ENCODE data around the gene CD83. TPM values are rescaled to one million over a fixed set of nuclear protein-coding genes. Genes with fewer than 3 reads are reported as not detected.
"Not testable (repeated sequence)": the region's sequence is repeated elsewhere in the genome, so short reads cannot be mapped to it uniquely, and the experiment has no call there.

Gene CD83, protein sequence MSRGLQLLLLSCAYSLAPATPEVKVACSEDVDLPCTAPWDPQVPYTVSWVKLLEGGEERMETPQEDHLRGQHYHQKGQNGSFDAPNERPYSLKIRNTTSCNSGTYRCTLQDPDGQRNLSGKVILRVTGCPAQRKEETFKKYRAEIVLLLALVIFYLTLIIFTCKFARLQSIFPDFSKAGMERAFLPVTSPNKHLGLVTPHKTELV
- total RNA-seq = 13.8 and 14.3 TPM in 2 replicates

DNA sequence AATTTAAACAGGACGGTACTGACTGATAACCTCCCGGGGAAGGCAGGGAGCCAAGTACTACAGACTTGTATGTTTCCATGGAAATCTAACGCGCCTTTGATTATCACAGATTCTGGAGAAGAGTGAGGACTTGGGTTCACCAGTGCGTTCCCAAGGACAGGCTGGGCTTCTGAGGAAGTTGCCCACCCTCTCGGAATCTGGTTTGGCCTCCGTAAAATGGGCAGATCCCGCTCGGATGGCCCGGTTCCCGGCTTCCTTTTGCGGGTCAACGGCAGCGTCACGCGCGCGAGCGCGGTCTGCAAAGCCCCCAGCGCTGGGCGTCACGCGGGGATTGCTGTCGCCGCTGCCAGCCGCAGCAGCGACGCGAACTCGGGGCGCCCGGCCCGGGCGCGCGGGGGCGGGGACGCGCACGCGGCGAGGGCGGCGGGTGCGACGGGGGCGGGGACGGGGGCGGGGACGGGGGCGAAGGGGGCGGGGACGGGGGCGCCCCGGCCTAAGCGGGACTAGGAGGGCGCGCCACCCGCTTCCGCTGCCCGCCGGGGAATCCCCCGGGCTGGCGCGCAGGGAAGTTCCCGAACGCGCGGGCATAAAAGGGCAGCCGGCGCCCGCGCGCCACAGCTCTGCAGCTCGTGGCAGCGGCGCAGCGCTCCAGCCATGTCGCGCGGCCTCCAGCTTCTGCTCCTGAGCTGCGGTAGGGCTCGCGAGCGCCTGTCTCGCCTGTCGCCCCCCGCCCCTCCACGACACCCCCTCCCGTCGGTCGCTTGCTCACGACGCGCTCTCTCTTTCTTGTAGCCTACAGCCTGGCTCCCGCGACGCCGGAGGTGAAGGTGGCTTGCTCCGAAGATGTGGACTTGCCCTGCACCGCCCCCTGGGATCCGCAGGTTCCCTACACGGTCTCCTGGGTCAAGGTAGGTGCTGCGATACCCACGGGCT, at the start of gene CD83:
Gene CD83 (plus strand): TSS at position 615 of the 933 bp plus-strand sequence. CDS start 40 bp downstream, at position 655.
- intact Hi-C loops (cut with micrococcal nuclease) = loop anchor here (1.0 to 10.0 kb wide), 5 partner anchors 9 to 1130 kb away; partner anchors contain the start of genes JARID2, MCUR1 and RANBP9

DNA sequence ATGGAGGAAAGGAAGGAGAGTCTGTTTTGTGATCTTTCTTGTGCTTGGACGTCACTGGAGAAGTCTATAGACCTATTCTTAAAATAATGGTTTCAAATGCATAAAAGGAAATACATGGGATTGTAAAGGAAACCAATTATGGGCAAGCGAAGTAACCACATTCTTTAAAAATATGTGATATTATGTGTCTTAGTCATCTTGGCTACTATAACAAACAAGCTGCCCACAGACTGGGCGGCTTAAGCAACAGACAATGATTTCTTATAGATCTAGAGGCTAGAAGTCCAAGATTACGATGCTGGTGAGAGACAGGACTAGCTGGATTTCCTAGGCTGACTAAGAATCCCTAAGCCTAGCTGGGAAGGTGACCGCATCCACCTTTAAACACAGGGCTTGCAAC, 49.4 kb upstream of the CD83 start:
- intact Hi-C loops (cut with micrococcal nuclease) = loop anchor here (5.0 to 10.0 kb wide), 4 partner anchors 193 to 733 kb away; partner anchors contain the start of genes MCUR1 and SIRT5

- intact Hi-C loops (cut with micrococcal nuclease) = loop anchor here (5.0 to 10.0 kb wide), 4 partner anchors 194 to 734 kb away; partner anchors contain the start of genes MCUR1 and SIRT5
Measured at GRCh38 chr6:14068623-14069022, 48.9 kb upstream of the CD83 start.

DNA sequence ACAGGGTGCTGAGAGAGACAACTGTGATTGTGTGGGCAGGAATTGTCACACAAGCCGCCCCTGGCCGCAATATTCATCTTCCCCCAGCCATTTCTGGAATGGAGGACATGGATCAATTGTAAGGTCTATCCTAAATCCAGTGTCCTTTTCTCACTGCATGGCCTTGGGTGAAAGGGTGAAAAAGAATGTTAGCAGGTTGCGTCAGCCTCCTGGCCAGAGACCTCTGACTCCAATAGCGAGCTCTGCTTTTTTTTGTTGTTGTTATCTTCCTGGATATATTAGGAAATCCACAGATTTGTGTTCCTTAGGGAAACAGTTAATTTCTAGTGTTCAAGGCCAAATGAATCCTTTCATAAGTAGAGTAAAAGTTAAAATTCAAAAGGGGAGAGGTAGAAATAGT, 47.1 kb upstream of the CD83 start:
- intact Hi-C loops (cut with micrococcal nuclease) = no loop called here

- intact Hi-C loops (cut with micrococcal nuclease) = no loop called here
Measured at GRCh38 chr6:14072084-14072483, 45.5 kb upstream of the CD83 start.

DNA sequence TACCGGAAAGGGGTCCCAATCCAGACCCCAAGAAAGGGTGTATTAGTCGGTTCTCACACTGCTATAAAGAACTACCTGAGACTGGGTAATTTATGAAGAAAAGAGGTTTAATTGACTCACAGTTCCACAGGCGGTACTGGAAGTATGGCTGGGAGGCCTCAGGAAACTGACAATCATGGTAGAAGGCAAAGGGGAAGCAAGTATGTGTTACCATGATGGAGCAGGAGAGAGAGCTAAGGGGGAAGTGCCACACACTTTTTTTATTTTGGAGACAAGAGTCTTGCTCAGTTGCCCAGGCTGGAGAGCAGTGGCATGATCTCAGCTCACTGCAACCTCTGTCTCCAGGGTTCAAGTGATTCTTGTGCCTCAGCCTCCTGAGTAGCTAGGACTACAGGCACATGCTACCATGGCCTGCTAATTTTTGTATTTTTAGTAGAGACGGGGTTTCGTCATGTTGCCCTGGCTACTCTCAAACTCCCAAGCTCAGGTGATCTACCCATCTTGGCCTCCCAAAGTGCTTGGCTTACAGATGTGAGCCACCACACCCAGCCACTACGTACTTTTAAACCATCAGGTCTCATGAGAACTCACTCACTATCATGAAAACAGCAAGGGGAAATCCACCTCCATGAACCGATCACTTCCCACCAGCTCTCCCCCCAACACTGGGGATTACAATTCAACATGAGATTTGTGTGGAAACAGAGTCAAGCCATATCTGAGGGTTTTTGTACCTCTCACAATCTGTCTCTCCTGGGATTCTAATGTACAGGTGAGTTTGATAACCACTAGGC, 43.8 kb upstream of the CD83 start:
- intact Hi-C loops (cut with micrococcal nuclease) = not testable (repeated sequence)

DNA sequence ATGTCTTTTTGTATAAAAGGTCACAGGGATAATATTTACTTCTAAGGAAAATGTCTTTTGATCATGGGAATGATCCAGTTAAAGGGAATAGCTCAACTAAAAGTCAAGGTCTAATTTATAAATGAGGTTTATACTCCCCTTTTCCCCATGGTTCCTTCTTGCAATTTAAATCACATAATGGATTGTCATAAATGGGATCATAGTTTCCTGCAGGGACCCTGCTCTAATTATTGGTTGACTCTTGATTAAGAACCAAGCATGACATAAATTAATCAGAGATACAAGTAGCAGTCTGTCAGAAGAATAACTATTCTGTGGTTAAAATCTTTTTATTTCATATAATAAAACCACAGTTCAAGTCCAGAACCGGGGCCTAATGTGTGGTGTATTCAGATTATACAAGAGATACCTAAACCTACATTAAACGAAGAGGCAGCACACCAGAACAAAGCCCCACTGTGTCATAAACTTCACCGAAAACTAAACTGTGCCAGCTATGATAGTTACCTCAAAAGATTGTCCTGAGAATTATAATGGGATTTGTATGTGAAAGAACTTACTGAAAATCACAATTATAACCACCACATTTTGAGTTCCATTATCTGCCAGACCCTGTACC, 43.0 kb upstream of the CD83 start:
- intact Hi-C loops (cut with micrococcal nuclease) = loop anchor here (1.0 kb wide), 2 partner anchors 7 to 43 kb away; partner anchors contain the start of gene CD83

GRCh38 chr6:14075095-14075503, 42.5 kb upstream of the CD83 start:
- intact Hi-C loops (cut with micrococcal nuclease) = loop anchor here (1.0 kb wide), 2 partner anchors 8 to 42 kb away; partner anchors contain the start of gene CD83

GRCh38 chr6:14077193-14077867, 40.2 kb upstream of the CD83 start:
- intact Hi-C loops (cut with micrococcal nuclease) = no loop called here

GRCh38 chr6:14079433-14079832, 38.1 kb upstream of the CD83 start:
- intact Hi-C loops (cut with micrococcal nuclease) = no loop called here

- intact Hi-C loops (cut with micrococcal nuclease) = no loop called here
Measured at GRCh38 chr6:14079971-14080370, 37.6 kb upstream of the CD83 start.

DNA sequence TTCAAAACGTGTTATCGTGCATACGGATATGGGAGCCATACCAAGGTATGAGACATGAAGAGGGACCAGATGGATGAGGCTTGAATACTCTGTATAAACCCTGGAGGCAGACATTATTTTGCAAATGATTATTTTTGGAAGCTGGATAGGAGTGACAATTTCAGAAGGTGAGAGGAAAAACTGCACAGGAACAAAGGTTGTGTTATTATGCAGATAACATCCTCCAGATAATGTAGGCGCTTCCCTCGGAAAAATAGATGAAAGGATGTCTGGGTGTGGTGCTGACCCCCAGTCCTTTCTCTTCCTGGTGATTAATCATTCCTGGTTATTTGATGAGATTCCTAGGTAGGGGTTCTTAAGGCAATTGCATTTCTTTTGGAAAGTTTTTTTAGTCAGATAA, 36.4 kb upstream of the CD83 start:
- intact Hi-C loops (cut with micrococcal nuclease) = no loop called here

- intact Hi-C loops (cut with micrococcal nuclease) = no loop called here
Measured at GRCh38 chr6:14082771-14083170, 34.8 kb upstream of the CD83 start.

DNA sequence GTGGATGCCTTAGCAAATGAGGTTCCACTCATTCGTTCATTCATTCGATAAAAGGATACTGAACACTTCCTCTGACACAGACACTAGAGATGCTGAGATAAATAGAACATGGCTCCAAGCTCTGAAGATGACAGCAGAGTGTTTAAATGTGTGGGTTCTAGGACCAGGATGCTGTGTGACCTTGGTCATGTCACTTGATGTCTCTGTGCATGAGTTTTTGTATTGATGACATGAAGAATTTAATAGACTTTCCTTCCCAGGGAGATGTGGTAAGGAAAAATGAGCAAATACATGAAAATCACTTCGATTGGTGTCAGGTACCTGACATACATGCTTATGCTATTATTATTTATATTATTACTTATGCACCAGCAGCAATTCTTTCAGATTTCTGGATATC, 34.3 kb upstream of the CD83 start:
- intact Hi-C loops (cut with micrococcal nuclease) = no loop called here

GRCh38 chr6:14083751-14084150, 33.8 kb upstream of the CD83 start:
- intact Hi-C loops (cut with micrococcal nuclease) = no loop called here

GRCh38 chr6:14084388-14084787, 33.2 kb upstream of the CD83 start:
- intact Hi-C loops (cut with micrococcal nuclease) = no loop called here

GRCh38 chr6:14085176-14085787, 32.3 kb upstream of the CD83 start:
- intact Hi-C loops (cut with micrococcal nuclease) = no loop called here

DNA sequence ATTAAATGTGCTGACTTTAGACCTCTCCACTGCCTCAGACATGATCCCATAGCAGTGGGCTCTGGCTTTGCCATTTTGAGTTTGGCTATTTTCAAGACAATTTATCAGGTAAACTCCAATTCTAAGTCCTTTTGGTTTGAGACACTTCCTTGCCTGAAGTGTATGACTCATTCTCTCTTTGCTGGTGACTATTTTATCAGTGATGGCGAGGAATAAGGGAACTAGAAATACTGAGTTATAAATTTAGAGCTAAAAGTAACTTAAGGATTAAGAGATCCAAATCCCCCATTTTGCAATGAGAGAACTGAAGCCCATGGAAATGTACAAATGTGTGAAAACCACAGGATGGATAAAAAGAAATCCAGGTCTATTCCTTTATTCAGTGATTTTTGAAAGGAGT, 30.9 kb upstream of the CD83 start:
- intact Hi-C loops (cut with micrococcal nuclease) = no loop called here

- intact Hi-C loops (cut with micrococcal nuclease) = no loop called here
Measured at GRCh38 chr6:14088600-14089192, 28.9 kb upstream of the CD83 start.

Data from T-helper 2 cell treated with Interferon-gamma antibody and Interleukin-4, amounts not matched to agents 100 ng/mL and 5 ng/mL, for 36 hours (primary cell).